Keratinocyte (primary cell): Measurements from ENCODE around the gene ATP11B.

Experiments
- EZH2 ChIP-seq: IDR thresholded peaks from one replicate; pipeline ENCODE4 v1.6.1; 2012; ENCODE audit warnings: inconsistent platforms, mild to moderate bottlenecking, low read length, moderate library complexity
- TF ChIP-seq, protein P1 (sequence below), 3 experiments: IDR thresholded peaks in 1 of 3; conservative IDR thresholded peaks in 1 of 3; optimal IDR thresholded peaks in 1 of 3; 2 replicates in 2 of 3; 3 replicates in 1 of 3; pipeline versions ENCODE3 to v1.5.1; 2011; ENCODE audit warnings: low read length in 3 of 3, mild to moderate bottlenecking in 3 of 3, moderate library complexity in 2 of 3, control low read depth in 1 of 3, inconsistent platforms in 1 of 3; ENCODE audit not compliant: insufficient read depth in 2 of 3; ENCODE audit errors: extremely low read depth in 1 of 3

DNA sequence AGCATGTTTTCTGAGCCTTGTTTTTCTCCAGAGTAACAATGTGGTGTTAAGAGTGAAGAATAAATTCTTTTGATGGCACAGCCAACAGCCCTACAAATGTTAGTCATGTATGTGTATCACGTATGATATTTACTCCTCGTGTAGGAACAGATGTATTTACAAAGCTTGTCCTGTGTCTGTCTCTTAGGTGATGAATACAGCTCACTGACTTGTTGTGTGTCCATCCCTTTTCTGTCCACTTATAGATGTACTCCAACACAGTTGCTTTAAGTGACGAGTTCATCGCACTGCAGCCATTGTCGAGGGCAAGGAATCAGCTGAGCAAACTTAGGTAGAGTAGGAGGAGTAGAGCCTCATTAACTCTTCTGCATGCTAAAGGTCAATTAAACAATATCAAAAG lies 108.9 kb downstream of the ATP11B start:
- TF ChIP-seq, protein P1, sequence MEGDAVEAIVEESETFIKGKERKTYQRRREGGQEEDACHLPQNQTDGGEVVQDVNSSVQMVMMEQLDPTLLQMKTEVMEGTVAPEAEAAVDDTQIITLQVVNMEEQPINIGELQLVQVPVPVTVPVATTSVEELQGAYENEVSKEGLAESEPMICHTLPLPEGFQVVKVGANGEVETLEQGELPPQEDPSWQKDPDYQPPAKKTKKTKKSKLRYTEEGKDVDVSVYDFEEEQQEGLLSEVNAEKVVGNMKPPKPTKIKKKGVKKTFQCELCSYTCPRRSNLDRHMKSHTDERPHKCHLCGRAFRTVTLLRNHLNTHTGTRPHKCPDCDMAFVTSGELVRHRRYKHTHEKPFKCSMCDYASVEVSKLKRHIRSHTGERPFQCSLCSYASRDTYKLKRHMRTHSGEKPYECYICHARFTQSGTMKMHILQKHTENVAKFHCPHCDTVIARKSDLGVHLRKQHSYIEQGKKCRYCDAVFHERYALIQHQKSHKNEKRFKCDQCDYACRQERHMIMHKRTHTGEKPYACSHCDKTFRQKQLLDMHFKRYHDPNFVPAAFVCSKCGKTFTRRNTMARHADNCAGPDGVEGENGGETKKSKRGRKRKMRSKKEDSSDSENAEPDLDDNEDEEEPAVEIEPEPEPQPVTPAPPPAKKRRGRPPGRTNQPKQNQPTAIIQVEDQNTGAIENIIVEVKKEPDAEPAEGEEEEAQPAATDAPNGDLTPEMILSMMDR (optimal IDR thresholded peaks at IDR 0.05 in 1 of 3, IDR thresholded peaks at IDR 0.05 in 1 of 3, conservative IDR thresholded peaks at IDR 0.05 in 1 of 3; ENCODE audit: extremely low read depth in 1 of 3, insufficient read depth in 2 of 3, low read length in 3 of 3): no peak
- TF ChIP-seq EZH2: no peak
